Measurements from ENCODE around the gene SQSTM1. TPM values are rescaled to one million over a fixed set of nuclear protein-coding genes. Genes with fewer than 3 reads are reported as not detected.

The SQSTM1 gene
- total RNA-seq, 1 experiment from 2014 or later = 78.5 TPM

DNA sequence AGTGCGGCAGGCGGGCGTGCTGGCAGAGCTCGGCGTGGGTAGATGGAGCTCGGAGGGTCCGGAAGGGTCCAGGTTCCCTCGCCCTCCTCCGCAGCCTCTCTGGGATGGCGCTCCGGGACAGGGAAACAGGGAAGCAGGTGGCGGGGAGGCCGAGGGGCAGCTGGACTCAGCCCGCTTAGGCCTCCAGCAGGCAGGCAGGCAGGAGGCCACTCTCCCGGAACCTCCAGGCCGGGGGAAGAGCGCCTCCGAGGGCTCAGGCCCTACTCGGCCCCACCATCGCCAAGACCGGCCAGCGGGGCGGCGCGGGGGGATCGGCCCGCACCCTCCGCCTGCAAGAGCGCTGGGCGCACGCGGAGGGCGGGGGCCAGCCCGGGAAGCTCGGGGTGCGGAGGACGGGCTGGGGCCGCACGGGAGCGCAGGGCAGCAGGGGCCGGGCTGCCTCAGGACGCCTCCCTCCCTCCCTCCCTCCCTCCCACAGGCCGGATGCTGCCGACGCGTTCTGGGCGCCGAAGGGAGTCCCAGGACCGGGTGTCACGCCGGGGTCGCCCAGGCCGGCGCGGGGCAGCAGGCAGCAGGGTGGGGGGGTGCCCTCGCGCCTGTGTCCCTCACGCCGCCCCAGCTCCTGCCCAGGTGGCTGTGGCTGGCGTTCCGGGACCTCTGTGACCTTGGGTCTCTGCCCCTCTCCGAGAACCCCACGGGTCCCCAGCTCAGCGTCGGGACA lies 15.0 kb upstream of the SQSTM1 start (continued):
- TF ChIP-seq, protein P1, sequence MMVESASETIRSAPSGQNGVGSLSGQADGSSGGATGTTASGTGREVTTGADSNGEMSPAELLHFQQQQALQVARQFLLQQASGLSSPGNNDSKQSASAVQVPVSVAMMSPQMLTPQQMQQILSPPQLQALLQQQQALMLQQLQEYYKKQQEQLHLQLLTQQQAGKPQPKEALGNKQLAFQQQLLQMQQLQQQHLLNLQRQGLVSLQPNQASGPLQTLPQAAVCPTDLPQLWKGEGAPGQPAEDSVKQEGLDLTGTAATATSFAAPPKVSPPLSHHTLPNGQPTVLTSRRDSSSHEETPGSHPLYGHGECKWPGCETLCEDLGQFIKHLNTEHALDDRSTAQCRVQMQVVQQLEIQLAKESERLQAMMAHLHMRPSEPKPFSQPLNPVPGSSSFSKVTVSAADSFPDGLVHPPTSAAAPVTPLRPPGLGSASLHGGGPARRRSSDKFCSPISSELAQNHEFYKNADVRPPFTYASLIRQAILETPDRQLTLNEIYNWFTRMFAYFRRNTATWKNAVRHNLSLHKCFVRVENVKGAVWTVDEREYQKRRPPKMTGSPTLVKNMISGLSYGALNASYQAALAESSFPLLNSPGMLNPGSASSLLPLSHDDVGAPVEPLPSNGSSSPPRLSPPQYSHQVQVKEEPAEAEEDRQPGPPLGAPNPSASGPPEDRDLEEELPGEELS (CRISPR knock-in tag; IDR thresholded peaks at IDR 0.05) = no peak
- TF ChIP-seq, protein P2, sequence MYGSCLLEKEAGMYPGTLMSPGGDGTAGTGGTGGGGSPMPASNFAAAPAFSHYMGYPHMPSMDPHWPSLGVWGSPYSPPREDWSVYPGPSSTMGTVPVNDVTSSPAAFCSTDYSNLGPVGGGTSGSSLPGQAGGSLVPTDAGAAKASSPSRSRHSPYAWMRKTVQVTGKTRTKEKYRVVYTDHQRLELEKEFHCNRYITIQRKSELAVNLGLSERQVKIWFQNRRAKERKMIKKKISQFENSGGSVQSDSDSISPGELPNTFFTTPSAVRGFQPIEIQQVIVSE (CRISPR knock-in tag; IDR thresholded peaks at IDR 0.05; ENCODE audit: borderline replicate concordance) = no peak
- TF ChIP-seq ZNF396 (CRISPR knock-in tag; IDR thresholded peaks at IDR 0.05; ENCODE audit: borderline replicate concordance) (no peak), SMAD4 (CRISPR knock-in tag; IDR thresholded peaks at IDR 0.05) (no peak), E2F1 (CRISPR knock-in tag; IDR thresholded peaks at IDR 0.05) (no peak), FOXK1 (CRISPR knock-in tag; IDR thresholded peaks at IDR 0.05) (0 out of 2 replicates have a peak, but pooled peaks have one; percentile 48), PRRX2 (CRISPR knock-in tag; IDR thresholded peaks at IDR 0.05) (no peak), ERG (CRISPR knock-in tag; IDR thresholded peaks at IDR 0.05) (no peak), TEAD4 (CRISPR knock-in tag; IDR thresholded peaks at IDR 0.05) (no peak), GABPB1 (CRISPR knock-in tag; IDR thresholded peaks at IDR 0.05) (0 out of 2 replicates have a peak, but pooled peaks have one; percentile 17), ZNF232 (CRISPR knock-in tag; IDR thresholded peaks at IDR 0.05) (no peak), MXD4 (CRISPR knock-in tag; IDR thresholded peaks at IDR 0.05; ENCODE audit: borderline replicate concordance) (no peak), ESRRA (CRISPR knock-in tag; IDR thresholded peaks at IDR 0.05; ENCODE audit: borderline replicate concordance) (0 out of 2 replicates have a peak, but pooled peaks have one; percentile 30), USF2 (CRISPR knock-in tag; IDR thresholded peaks at IDR 0.05) (no peak), ZNF532 (CRISPR knock-in tag; IDR thresholded peaks at IDR 0.05; ENCODE audit: borderline replicate concordance) (no peak), ATF3 (CRISPR knock-in tag; conservative IDR thresholded peaks at IDR 0.05) (no peak), ZNF219 (CRISPR knock-in tag; IDR thresholded peaks at IDR 0.05; ENCODE audit: borderline replicate concordance) (0 out of 2 replicates have a peak, but pooled peaks have one; percentile 48), ZBTB43 (CRISPR knock-in tag; IDR thresholded peaks at IDR 0.05) (no peak), IRF1 (CRISPR knock-in tag; IDR thresholded peaks at IDR 0.05) (no peak; the same call in 1 of the 2 replicates)
- TF ChIP-seq, protein P3, sequence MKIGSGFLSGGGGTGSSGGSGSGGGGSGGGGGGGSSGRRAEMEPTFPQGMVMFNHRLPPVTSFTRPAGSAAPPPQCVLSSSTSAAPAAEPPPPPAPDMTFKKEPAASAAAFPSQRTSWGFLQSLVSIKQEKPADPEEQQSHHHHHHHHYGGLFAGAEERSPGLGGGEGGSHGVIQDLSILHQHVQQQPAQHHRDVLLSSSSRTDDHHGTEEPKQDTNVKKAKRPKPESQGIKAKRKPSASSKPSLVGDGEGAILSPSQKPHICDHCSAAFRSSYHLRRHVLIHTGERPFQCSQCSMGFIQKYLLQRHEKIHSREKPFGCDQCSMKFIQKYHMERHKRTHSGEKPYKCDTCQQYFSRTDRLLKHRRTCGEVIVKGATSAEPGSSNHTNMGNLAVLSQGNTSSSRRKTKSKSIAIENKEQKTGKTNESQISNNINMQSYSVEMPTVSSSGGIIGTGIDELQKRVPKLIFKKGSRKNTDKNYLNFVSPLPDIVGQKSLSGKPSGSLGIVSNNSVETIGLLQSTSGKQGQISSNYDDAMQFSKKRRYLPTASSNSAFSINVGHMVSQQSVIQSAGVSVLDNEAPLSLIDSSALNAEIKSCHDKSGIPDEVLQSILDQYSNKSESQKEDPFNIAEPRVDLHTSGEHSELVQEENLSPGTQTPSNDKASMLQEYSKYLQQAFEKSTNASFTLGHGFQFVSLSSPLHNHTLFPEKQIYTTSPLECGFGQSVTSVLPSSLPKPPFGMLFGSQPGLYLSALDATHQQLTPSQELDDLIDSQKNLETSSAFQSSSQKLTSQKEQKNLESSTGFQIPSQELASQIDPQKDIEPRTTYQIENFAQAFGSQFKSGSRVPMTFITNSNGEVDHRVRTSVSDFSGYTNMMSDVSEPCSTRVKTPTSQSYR (CRISPR knock-in tag; IDR thresholded peaks at IDR 0.05) = peak; percentile 21; the same call in 1 of the 2 replicates
- TF ChIP-seq, protein P4, sequence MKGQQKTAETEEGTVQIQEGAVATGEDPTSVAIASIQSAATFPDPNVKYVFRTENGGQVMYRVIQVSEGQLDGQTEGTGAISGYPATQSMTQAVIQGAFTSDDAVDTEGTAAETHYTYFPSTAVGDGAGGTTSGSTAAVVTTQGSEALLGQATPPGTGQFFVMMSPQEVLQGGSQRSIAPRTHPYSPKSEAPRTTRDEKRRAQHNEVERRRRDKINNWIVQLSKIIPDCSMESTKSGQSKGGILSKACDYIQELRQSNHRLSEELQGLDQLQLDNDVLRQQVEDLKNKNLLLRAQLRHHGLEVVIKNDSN (CRISPR knock-in tag; IDR thresholded peaks at IDR 0.05) = no peak

Measured in WTC11 (cell line).